NCI-H526 treated with DMSO at 0.1 percent for 48 hours (cell line): Measurements from ENCODE around the gene CHRNB2.
"Not testable (repeated sequence)": the region's sequence is repeated elsewhere in the genome, so short reads cannot be mapped to it uniquely, and the experiment has no call there.

Experiments used
- DNase-seq: peaks from one replicate; lab custom pipeline; 2025; lab: John Stamatoyannopoulos, UW

CHRNB2 gene

GRCh38 chr1:154567386-154568156 lies at the start of gene CHRNB2:
Gene CHRNB2, plus strand, starts transcription at chr1:154567778. Its CDS starts 267 bp downstream, at chr1:154568045.
- DNase-seq = peak; percentile 92

- DNase-seq = no peak
Observed at GRCh38 chr1:154519591-154519991, 48.0 kb upstream of the CHRNB2 start.

GRCh38 chr1:154520333-154520732 lies 47.2 kb upstream of the CHRNB2 start:
- no peak for DNase-seq

- no peak for DNase-seq
Observed at GRCh38 chr1:154521695-154522094, 45.9 kb upstream of the CHRNB2 start.

- no peak for DNase-seq
Observed at GRCh38 chr1:154524881-154525280, 42.7 kb upstream of the CHRNB2 start.

GRCh38 chr1:154527192-154527591 lies 40.4 kb upstream of the CHRNB2 start:
- no peak for DNase-seq

GRCh38 chr1:154529308-154529707 lies 38.3 kb upstream of the CHRNB2 start:
- DNase-seq = no peak

- not testable (repeated sequence) for DNase-seq
Observed at GRCh38 chr1:154531950-154532349, 35.6 kb upstream of the CHRNB2 start.

GRCh38 chr1:154533952-154534844 lies 33.4 kb upstream of the CHRNB2 start:
- peak; percentile 84 for DNase-seq

GRCh38 chr1:154536570-154536969 lies 31.0 kb upstream of the CHRNB2 start:
- no peak for DNase-seq

GRCh38 chr1:154539486-154540483 lies 27.8 kb upstream of the CHRNB2 start:
- no peak for DNase-seq

- DNase-seq = no peak
Observed at GRCh38 chr1:154541231-154541630, 26.3 kb upstream of the CHRNB2 start.

GRCh38 chr1:154546264-154547063 lies 21.1 kb upstream of the CHRNB2 start:
- DNase-seq = peak; percentile 69

GRCh38 chr1:154547105-154547732 lies 20.4 kb upstream of the CHRNB2 start:
- DNase-seq = no peak

- DNase-seq = no peak
Observed at GRCh38 chr1:154548028-154548427, 19.6 kb upstream of the CHRNB2 start.

GRCh38 chr1:154549202-154549770 lies 18.3 kb upstream of the CHRNB2 start:
- no peak for DNase-seq

- no peak for DNase-seq
Observed at GRCh38 chr1:154550070-154550469, 17.5 kb upstream of the CHRNB2 start.

GRCh38 chr1:154550657-154551056 lies 16.9 kb upstream of the CHRNB2 start:
- no peak for DNase-seq

- no peak for DNase-seq
Observed at GRCh38 chr1:154551474-154551873, 16.1 kb upstream of the CHRNB2 start.

- no peak for DNase-seq
Observed at GRCh38 chr1:154552036-154552435, 15.5 kb upstream of the CHRNB2 start.
